ENCODE data around the gene CHST9.

GRCh38 chr18:27030421-27030820, 154.7 kb downstream of the CHST9 start:
- no peak for TF ChIP-seq CTCF (IDR thresholded peaks at IDR 0.05)
- TF ChIP-seq ZFX (IDR thresholded peaks at IDR 0.05; ENCODE audit: borderline replicate concordance), result no peak

Measured in 22Rv1 (cell line).